T-cell (primary cell): ENCODE results near the gene IL18R1. TPM values are rescaled to one million over a fixed set of nuclear protein-coding genes. Genes with fewer than 3 reads are reported as not detected.

Source experiments
- ATAC-seq, 4 experiments: fragments of 200-7000 bp in 3 of 4; fragments of 150-1000 bp in 1 of 4; cut with Tn5 transposase; replicated peaks in 1 of 4; 1 replicate in 3 of 4; 2 replicates in 1 of 4; pipeline ENCODE4 v1.10.0; 2021; ENCODE audit warnings: moderate library complexity in 3 of 4, mild to moderate bottlenecking in 2 of 4, moderate number of reproducible peaks in 1 of 4
- CTCF ChIA-PET, 2 donors: fragments of 300-600 bp; sonication (Branson Sonifier 250); formaldehyde crosslinking; loops; one replicate each; lab custom pipeline; 2022; ENCODE audit warnings: antibody characterized with exemption in 2 of 2; lab: Charles Lee
- POLR2A ChIA-PET, 2 donors: fragments of 300-600 bp; sonication (Branson Sonifier 250); formaldehyde crosslinking; loops; one replicate each; lab custom pipeline; 2022; ENCODE audit warnings: antibody characterized with exemption in 2 of 2; lab: Charles Lee
- DNase-seq, 35 experiments: peaks; one replicate each; pipeline versions ENCODE4 v3.0.0 to v3.0.0-alpha.2; 2013 to 2023
- H3K27ac ChIP-seq: one replicate; pipeline ENCODE4 v1.5.1; 2013; ENCODE audit warnings: low read length
- H3K27me3 ChIP-seq, 2 experiments: replicated peaks in 1 of 2; 1 replicate in 1 of 2; 2 replicates in 1 of 2; pipeline versions ENCODE4 v1.6.1 to v1.7.0; 2013; ENCODE audit warnings: low read length in 1 of 2, mixed read lengths in 1 of 2; ENCODE audit not compliant: control insufficient read depth in 2 of 2, insufficient read depth in 2 of 2; ENCODE audit errors: extremely low read depth in 1 of 2
- H3K36me3 ChIP-seq, 2 donors: 1 replicate in 1 of 2; 2 replicates in 1 of 2; pipeline versions ENCODE4 v1.6.1 to v1.7.0; 2013; ENCODE audit warnings: low read length in 1 of 2; ENCODE audit not compliant: control insufficient read depth in 2 of 2, insufficient read depth in 1 of 2; ENCODE audit errors: extremely low read depth in 1 of 2
- H3K4me1 ChIP-seq, 2 experiments: 1 replicate in 1 of 2; 2 replicates in 1 of 2; pipeline versions ENCODE4 v1.6.1 to v1.7.0; 2013; ENCODE audit warnings: low read length in 2 of 2, mixed read lengths in 1 of 2; ENCODE audit not compliant: insufficient read depth in 2 of 2, control insufficient read depth in 1 of 2; ENCODE audit errors: extremely low read depth in 1 of 2
- H3K4me3 ChIP-seq, 2 donors: 1 replicate in 1 of 2; 2 replicates in 1 of 2; pipeline versions ENCODE4 v1.5.1 to v1.7.0; 2013; ENCODE audit warnings: mild to moderate bottlenecking in 2 of 2, low read length in 1 of 2, moderate library complexity in 1 of 2; ENCODE audit not compliant: control insufficient read depth in 1 of 2; ENCODE audit errors: extremely low read depth in 1 of 2
- H3K9me3 ChIP-seq: 2 replicates; pipeline ENCODE4 v1.7.0; 2013
- H3K27ac Mint-ChIP-seq, 2 donors: one replicate each; pipeline ENCODE4 v1.8.0; 2020 to 2021; ENCODE audit warnings: mild to moderate bottlenecking in 2 of 2, mixed read lengths in 2 of 2
- H3K27me3 Mint-ChIP-seq, 2 donors: one replicate each; pipeline ENCODE4 v1.8.0; 2021 to 2022; ENCODE audit warnings: mixed read lengths in 2 of 2
- H3K36me3 Mint-ChIP-seq: one replicate; pipeline ENCODE4 v1.8.0; 2021; ENCODE audit warnings: mixed read lengths
- H3K4me1 Mint-ChIP-seq, 3 donors: one replicate each; pipeline ENCODE4 v1.8.0; 2020 to 2022; ENCODE audit warnings: mixed read lengths in 3 of 3, mild to moderate bottlenecking in 1 of 3
- H3K4me3 Mint-ChIP-seq, 3 donors: one replicate each; pipeline ENCODE4 v1.8.0; 2020 to 2022; ENCODE audit warnings: mild to moderate bottlenecking in 3 of 3, mixed read lengths in 3 of 3, moderate library complexity in 3 of 3
- H3K9me3 Mint-ChIP-seq, 3 donors: one replicate each; pipeline ENCODE4 v1.8.0; 2020 to 2022; ENCODE audit warnings: mixed read lengths in 3 of 3
- WGBS: methylation state at CpG from one replicate; pipeline ENCODE4 v1.1.5; 2013; ENCODE audit warnings: missing lambda C conversion rate; ENCODE audit not compliant: insufficient coverage; 5-methylcytosine and 5-hydroxymethylcytosine counted together
- total RNA-seq, 35 experiments: library from RNA in 6 of 35; stranded (reverse) in 6 of 35; fragments of 120-200 nt in 1 of 35; gene quantifications; one replicate each; pipeline versions ENCODE4 v1.2.1 to v1.2.4 and lab custom pipeline; 2013 to 2026

Gene IL18R1
- total RNA-seq, 5 donors from 2014 or later (not counting 1 experiment from before 2014, with no cell fraction given), result 4.8 to 12.5 (median 10.1) TPM

GRCh38 chr2:102356381-102356712 lies 751 bp downstream of the IL18R1 start:
- peak in 2 of 35 experiments; percentile 36 to 52 for DNase-seq
- CTCF ChIA-PET, result interaction anchor here (0.7 to 1.4 kb wide), 12 partner anchors 9 to 1115 kb away, joined by 3 to 6 read pairs (median 4); no protein-coding TSS in a partner anchor
- no peaks in the 10 kb centered on the region for H3K36me3 ChIP-seq
- Mint-ChIP-seq H3K27ac (peak overlapping the region; percentile 94 to 98), H3K4me1 (peaks cover 36 to 48% (median 46%) of the 10 kb centered on the region in 3 donors), H3K27me3 (no peaks in the 10 kb centered on the region), H3K36me3 (no peaks in the 10 kb centered on the region), H3K9me3 (no peaks in the 10 kb centered on the region), H3K4me3 (peak overlapping the region; percentile 95 to 98 (median 97))
- H3K27me3 ChIP-seq, result no peaks in the 10 kb centered on the region
- peaks cover 5 to 15% of the 10 kb centered on the region in 2 experiments for H3K4me1 ChIP-seq
- peak in 3 of 4 experiments; percentile 4 to 25 (median 19) for ATAC-seq
- POLR2A ChIA-PET, result no interaction called here
- H3K9me3 ChIP-seq, result no peaks in the 10 kb centered on the region
- H3K27ac ChIP-seq, result peak overlapping the region; percentile 92
- WGBS, result no CpG with 5 or more reads among the region's 7 CpGs
- H3K4me3 ChIP-seq, result peak overlapping the region; percentile 92 to 100

- peaks cover 36 to 52% (median 50%) of the 10 kb centered on the region in 3 donors for H3K4me1 Mint-ChIP-seq
- peak overlapping the region in 1 of 2 donors; percentile 100 for H3K4me3 ChIP-seq
- DNase-seq (no peak), ATAC-seq (no peak)
- H3K36me3 Mint-ChIP-seq, result peaks cover under 1% of the 10 kb centered on the region
- CTCF ChIA-PET, result interaction anchor here (0.7 to 1.4 kb wide), 11 partner anchors 8 to 1116 kb away, joined by 3 to 6 read pairs (median 5); no protein-coding TSS in a partner anchor
- peak overlapping the region; percentile 95 to 98 (median 97) for H3K4me3 Mint-ChIP-seq
- peak overlapping the region; percentile 92 for H3K27ac ChIP-seq
- H3K27me3 ChIP-seq, result no peaks in the 10 kb centered on the region
- no peaks in the 10 kb centered on the region for H3K9me3 Mint-ChIP-seq
- H3K27me3 Mint-ChIP-seq, result no peaks in the 10 kb centered on the region
- 57% methylated on average over 1 of the region's 2 CpGs for WGBS
- peaks cover 5 to 15% of the 10 kb centered on the region in 2 experiments for H3K4me1 ChIP-seq
- no peaks in the 10 kb centered on the region for H3K9me3 ChIP-seq
- H3K27ac Mint-ChIP-seq, result peak overlapping the region; percentile 94 to 98
- POLR2A ChIA-PET, result no interaction called here
- no peaks in the 10 kb centered on the region for H3K36me3 ChIP-seq
Measured at GRCh38 chr2:102356741-102357140, 1.1 kb downstream of the IL18R1 start.

GRCh38 chr2:102357937-102358336 lies 2.3 kb downstream of the IL18R1 start:
- Histone ChIP-seq H3K4me1 (peaks cover 5 to 15% of the 10 kb centered on the region in 2 experiments), H3K27ac (no peak overlapping the region), H3K9me3 (no peaks in the 10 kb centered on the region), H3K36me3 (no peaks in the 10 kb centered on the region), H3K4me3 (no peak overlapping the region), H3K27me3 (no peaks in the 10 kb centered on the region)
- peaks cover 36 to 53% (median 52%) of the 10 kb centered on the region in 3 donors for H3K4me1 Mint-ChIP-seq
- ATAC-seq, result no peak
- peak overlapping the region; percentile 35 to 97 (median 95) for H3K4me3 Mint-ChIP-seq
- ChIA-PET POLR2A (interaction anchor here (0.6 to 0.7 kb wide), 3 partner anchors 15 to 333 kb away, joined by 3 to 4 read pairs (median 4); no protein-coding TSS in a partner anchor), CTCF (interaction anchor here (0.7 to 0.8 kb wide), 2 partner anchors 9 to 66 kb away, joined by 3 read pairs; no protein-coding TSS in a partner anchor)
- H3K27ac Mint-ChIP-seq, result peak overlapping the region; percentile 94 to 98
- 60% methylated on average over 1 of the region's 2 CpGs for WGBS
- peaks cover 0 to 2% (median 0%) of the 10 kb centered on the region in 3 donors for H3K9me3 Mint-ChIP-seq
- DNase-seq, result no peak
- peaks cover 10% of the 10 kb centered on the region for H3K36me3 Mint-ChIP-seq
- no peaks in the 10 kb centered on the region for H3K27me3 Mint-ChIP-seq

DNA sequence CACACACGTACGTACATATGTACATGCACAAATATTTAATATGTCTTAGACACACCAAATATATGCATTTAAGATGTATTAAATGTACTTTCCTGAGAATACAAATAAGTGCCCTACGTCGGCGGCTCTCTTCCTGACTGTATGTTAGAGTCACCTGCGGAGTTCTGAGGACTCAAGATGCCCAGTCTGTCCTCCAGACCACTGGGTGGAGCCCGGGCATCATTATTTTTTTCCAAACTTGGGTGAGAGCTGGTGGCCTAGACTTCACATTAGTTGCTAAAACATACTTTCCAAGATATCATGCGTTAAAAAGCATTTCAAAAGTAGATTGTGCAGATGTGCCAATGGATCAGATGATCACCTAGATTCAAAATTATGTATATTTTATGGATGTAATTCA lies 2.9 kb downstream of the IL18R1 start:
- Mint-ChIP-seq H3K4me1 (peaks cover 36 to 53% (median 52%) of the 10 kb centered on the region in 3 donors), H3K27me3 (no peaks in the 10 kb centered on the region), H3K9me3 (peaks cover 0 to 4% (median 0%) of the 10 kb centered on the region in 3 donors), H3K4me3 (peak overlapping the region; percentile 34 to 97 (median 35)), H3K27ac (peak overlapping the region; percentile 12 to 98), H3K36me3 (peaks cover 16% of the 10 kb centered on the region)
- no peaks in the 10 kb centered on the region for H3K27me3 ChIP-seq
- no peak overlapping the region for H3K4me3 ChIP-seq
- ChIA-PET POLR2A (no interaction called here), CTCF (interaction anchor here in 1 of 2 donors (0.8 to 1.1 kb wide), 2 partner anchors 9 kb away, joined by 3 read pairs; no protein-coding TSS in a partner anchor)
- no peak overlapping the region for H3K27ac ChIP-seq
- ATAC-seq (no peak), DNase-seq (peak in 1 of 35 experiments; percentile 32)
- H3K36me3 ChIP-seq, result peaks cover 0 to 4% of the 10 kb centered on the region in 2 donors
- H3K9me3 ChIP-seq, result no peaks in the 10 kb centered on the region
- no CpG with 5 or more reads among the region's 8 CpGs for WGBS
- peaks cover 5 to 15% of the 10 kb centered on the region in 2 experiments for H3K4me1 ChIP-seq

GRCh38 chr2:102359527-102359926 lies 3.9 kb downstream of the IL18R1 start:
- H3K4me1 Mint-ChIP-seq, result peaks cover 36 to 58% (median 58%) of the 10 kb centered on the region in 3 donors
- H3K4me3 ChIP-seq, result no peak overlapping the region
- H3K27ac Mint-ChIP-seq, result peak overlapping the region; percentile 49 to 55
- peaks cover 0 to 6% (median 5%) of the 10 kb centered on the region in 3 donors for H3K9me3 Mint-ChIP-seq
- no CpG with 5 or more reads among the region's 3 CpGs for WGBS
- CTCF ChIA-PET, result interaction anchor here in 1 of 2 donors (1.1 kb wide), 1 partner anchor 8 kb away, joined by 3 read pairs; no protein-coding TSS in a partner anchor
- peaks cover 5 to 15% of the 10 kb centered on the region in 2 experiments for H3K4me1 ChIP-seq
- ATAC-seq (no peak), DNase-seq (no peak)
- no peaks in the 10 kb centered on the region for H3K9me3 ChIP-seq
- H3K27ac ChIP-seq, result no peak overlapping the region
- POLR2A ChIA-PET, result no interaction called here
- H3K27me3 ChIP-seq, result no peaks in the 10 kb centered on the region
- H3K4me3 Mint-ChIP-seq, result no peak overlapping the region
- H3K27me3 Mint-ChIP-seq, result no peaks in the 10 kb centered on the region
- peaks cover 0 to 9% of the 10 kb centered on the region in 2 donors for H3K36me3 ChIP-seq
- H3K36me3 Mint-ChIP-seq, result peaks cover 26% of the 10 kb centered on the region

GRCh38 chr2:102361632-102362241 lies 6.1 kb downstream of the IL18R1 start:
- POLR2A ChIA-PET, result interaction anchor here in 1 of 2 donors (0.5 kb wide), 1 partner anchor 55 kb away, joined by 3 read pairs; no protein-coding TSS in a partner anchor
- H3K9me3 ChIP-seq, result no peaks in the 10 kb centered on the region
- CTCF ChIA-PET, result interaction anchor here in 1 of 2 donors (0.7 to 1.1 kb wide), 2 partner anchors 121 kb away, joined by 5 to 6 read pairs; no protein-coding TSS in a partner anchor
- H3K4me3 ChIP-seq, result no peak overlapping the region
- no peak overlapping the region for H3K27ac ChIP-seq
- no CpG with 5 or more reads among the region's 5 CpGs for WGBS
- peaks cover 3 to 9% of the 10 kb centered on the region in 2 donors for H3K36me3 ChIP-seq
- H3K4me1 Mint-ChIP-seq, result peaks cover 37 to 67% (median 66%) of the 10 kb centered on the region in 3 donors
- peaks cover 3 to 27% of the 10 kb centered on the region in 2 experiments for H3K4me1 ChIP-seq
- H3K9me3 Mint-ChIP-seq, result peaks cover 7 to 21% (median 17%) of the 10 kb centered on the region in 3 donors
- H3K27ac Mint-ChIP-seq, result peak overlapping the region; percentile 45 to 63
- DNase-seq (no peak), ATAC-seq (no peak)
- H3K27me3 Mint-ChIP-seq, result no peaks in the 10 kb centered on the region
- H3K4me3 Mint-ChIP-seq, result no peak overlapping the region
- H3K27me3 ChIP-seq, result no peaks in the 10 kb centered on the region
- H3K36me3 Mint-ChIP-seq, result peaks cover 44% of the 10 kb centered on the region
